ENCODE data around the gene LEFTY2. TPM values are rescaled to one million over a fixed set of nuclear protein-coding genes. Genes with fewer than 3 reads are reported as not detected.

The LEFTY2 gene
- total RNA-seq, 6 experiments from 2014 or later, result 0.31 TPM; not detected in 5

DNA sequence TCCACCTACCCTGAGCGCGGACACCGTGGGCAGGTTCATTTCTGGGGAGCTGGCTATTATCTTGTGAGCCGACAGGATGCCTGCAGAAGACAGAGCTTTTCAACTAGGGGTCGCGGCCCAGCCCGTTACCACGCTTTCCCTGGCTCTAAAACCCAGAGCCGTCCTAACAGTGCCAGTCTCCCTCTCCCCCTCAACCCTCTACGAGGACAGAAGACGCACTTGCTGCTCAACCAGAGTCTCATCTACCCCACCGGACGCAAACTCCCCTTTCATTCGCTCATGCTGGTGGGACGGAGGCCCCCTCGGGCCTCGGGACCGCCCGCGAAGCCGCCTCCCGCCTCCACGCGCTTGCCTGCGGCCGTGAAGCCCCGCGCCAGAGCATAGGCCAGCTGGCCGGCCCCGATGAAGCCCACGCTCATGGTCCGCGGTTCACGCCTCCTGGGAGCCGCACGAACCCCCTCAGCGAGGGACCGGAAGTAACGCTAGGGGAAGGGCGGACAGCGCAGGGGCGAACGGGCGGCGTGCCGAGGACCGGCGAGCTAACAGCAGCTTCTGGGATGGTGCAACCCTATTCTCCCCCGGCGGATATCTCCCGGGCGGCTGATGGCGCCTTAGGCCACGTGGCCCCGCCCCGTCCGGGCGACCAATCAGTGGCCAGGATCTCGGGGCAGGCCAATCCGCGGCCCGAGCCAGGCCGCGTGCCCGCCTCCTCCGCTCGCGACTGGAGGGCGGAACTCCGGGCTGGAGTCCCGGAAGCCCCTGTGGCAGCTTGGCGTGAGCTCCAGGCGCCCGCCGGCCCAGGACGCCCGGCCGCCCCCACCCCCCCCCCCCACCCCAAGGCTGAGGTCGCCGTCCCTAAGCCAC lies 17.1 kb downstream of the LEFTY2 start, which contains the start of gene PYCR2:
TSS of gene PYCR2 (minus strand) at position 559 of the 864 bp plus-strand sequence. CDS start at position 419, 140 bp downstream.
- DNase-seq (peak; percentile 96 to 97 (median 96)), ATAC-seq (peak; percentile 98 to 99 (median 98))
- intact Hi-C loops (cut with DNase I), result no loop called here
- Histone ChIP-seq H3K4me1 (peaks cover 0 to 12% (median 0%) of the 10 kb centered on the region in 4 donors), H3K36me3 (peaks cover 0 to 5% (median 0%) of the 10 kb centered on the region in 4 donors), H3K27ac (peak within 1 kb of the TSS; percentile 79 to 92 (median 83)), H3K27me3 (no peaks in the 10 kb centered on the region), H3K9me3 (no peaks in the 10 kb centered on the region), H3K4me3 (peak within 1 kb of the TSS; percentile 95 to 98 (median 95))
- 2% methylated on average over 11 of the region's 80 CpGs for WGBS (ENCODE audit: insufficient coverage, low coverage, low lambda C conversion rate, missing lambda C conversion rate)
- TF ChIP-seq, protein P1, sequence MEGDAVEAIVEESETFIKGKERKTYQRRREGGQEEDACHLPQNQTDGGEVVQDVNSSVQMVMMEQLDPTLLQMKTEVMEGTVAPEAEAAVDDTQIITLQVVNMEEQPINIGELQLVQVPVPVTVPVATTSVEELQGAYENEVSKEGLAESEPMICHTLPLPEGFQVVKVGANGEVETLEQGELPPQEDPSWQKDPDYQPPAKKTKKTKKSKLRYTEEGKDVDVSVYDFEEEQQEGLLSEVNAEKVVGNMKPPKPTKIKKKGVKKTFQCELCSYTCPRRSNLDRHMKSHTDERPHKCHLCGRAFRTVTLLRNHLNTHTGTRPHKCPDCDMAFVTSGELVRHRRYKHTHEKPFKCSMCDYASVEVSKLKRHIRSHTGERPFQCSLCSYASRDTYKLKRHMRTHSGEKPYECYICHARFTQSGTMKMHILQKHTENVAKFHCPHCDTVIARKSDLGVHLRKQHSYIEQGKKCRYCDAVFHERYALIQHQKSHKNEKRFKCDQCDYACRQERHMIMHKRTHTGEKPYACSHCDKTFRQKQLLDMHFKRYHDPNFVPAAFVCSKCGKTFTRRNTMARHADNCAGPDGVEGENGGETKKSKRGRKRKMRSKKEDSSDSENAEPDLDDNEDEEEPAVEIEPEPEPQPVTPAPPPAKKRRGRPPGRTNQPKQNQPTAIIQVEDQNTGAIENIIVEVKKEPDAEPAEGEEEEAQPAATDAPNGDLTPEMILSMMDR (IDR thresholded peaks at IDR 0.05), result no peak
- peak; percentile 89 for TF ChIP-seq POLR2A (IDR thresholded peaks at IDR 0.05)

DNA sequence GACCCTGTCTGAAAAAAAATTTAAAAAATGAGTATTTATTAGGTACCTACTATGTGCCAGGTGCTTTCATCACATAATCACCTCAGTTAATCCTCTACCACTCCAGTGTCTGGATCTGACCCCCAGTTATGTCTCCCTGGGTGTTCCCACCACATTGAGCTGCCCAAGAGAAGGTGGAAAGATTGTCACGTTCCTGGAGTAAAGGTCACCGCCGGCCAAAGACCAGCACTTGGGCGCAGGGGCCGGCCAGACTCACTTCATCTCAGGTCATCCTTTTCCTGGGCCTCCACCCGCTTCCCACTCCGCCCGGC lies 17.7 kb downstream of the LEFTY2 start:
- Histone ChIP-seq H3K27me3 (no peaks in the 10 kb centered on the region), H3K4me3 (peak overlapping the region; percentile 95 to 98 (median 95)), H3K36me3 (peaks cover 0 to 5% (median 0%) of the 10 kb centered on the region in 4 donors), H3K27ac (peak overlapping the region; percentile 79 to 92 (median 83)), H3K4me1 (peaks cover 0 to 12% (median 0%) of the 10 kb centered on the region in 4 donors), H3K9me3 (no peaks in the 10 kb centered on the region)
- peak; percentile 2 to 17 (median 16) for ATAC-seq
- 0% methylated on average over 8 of the region's 8 CpGs for WGBS (ENCODE audit: insufficient coverage, low coverage, low lambda C conversion rate, missing lambda C conversion rate)
- no peak for DNase-seq
- TF ChIP-seq, protein P1 (IDR thresholded peaks at IDR 0.05), result no peak
- no peak for TF ChIP-seq POLR2A (IDR thresholded peaks at IDR 0.05)
- intact Hi-C loops (cut with DNase I), result no loop called here

DNA sequence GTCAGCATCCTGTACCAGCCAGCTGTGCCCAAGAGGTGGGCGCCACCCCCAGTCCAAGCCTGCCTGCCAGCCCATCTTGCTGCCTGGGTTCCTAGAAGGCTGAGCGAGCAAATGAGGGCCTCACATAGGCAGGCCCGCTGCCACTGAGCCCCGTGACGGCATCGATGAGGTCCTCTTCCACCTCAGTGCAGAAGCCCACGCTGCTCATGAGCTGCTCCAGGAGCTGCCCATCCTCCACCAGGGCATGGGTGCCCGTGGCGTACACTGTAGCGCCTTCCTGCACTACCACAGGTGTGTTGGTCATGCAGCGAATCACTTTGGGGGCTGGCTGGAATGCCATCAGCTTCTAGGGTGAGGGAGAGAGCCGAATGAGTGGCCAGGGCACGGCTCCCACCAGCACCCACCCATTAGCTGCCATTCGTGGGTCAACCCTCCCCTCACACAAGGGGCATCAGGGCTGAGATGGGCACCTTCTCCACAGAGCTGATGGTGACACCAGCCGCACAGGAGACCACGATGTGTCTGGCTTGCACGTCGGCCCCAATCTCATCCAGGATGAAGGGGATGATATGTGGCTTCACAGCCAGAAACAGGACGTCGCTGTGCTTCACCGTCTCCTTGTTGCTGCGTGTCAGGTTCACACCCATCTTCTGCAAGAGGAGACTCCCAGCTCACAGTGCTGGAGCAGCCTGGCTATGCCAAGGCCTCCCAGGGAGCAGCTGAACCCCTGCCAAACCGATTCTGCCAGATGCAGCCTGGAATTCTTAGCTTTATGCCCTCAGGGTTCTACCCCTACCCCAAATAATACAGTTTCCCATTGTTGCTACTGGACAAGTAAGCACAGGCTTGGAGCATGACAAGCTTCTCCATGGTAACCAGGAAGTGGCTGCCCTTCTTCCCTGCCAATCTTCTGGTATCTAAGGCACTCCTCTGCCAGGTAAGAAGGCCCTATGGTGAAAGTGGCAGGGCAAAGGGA lies 19.0 kb downstream of the LEFTY2 start:
- no CpG with 5 or more reads among the region's 23 CpGs for whole genome bisulfite sequencing (ENCODE audit: insufficient coverage, low coverage, low lambda C conversion rate, missing lambda C conversion rate)
- ATAC-seq, result no peak

DNA sequence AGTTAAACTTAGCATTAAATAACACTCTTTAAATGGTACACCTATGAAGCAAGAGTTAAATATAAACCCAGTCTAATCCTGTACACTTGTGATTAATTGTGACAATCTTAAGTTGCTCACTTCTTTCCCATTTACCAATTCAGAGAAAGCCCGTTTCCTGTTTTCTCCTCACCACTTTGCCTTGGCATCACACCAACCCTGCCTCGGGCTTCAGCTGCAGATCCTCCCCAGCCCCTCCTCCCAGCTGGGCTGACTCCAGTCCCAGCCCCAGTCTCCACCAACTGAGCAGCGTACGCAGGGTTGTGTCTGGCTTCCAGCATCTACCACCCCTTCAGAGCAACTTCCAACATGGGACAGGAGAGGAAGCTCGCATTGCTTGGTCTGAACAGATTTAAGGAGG lies 21.1 kb downstream of the LEFTY2 start:
- Histone ChIP-seq H3K27ac (no peak overlapping the region), H3K9me3 (no peaks in the 10 kb centered on the region), H3K36me3 (peaks cover 0 to 5% (median 0%) of the 10 kb centered on the region in 4 donors), H3K27me3 (no peaks in the 10 kb centered on the region), H3K4me1 (peaks cover 0 to 12% (median 0%) of the 10 kb centered on the region in 4 donors), H3K4me3 (no peak overlapping the region)
- WGBS (ENCODE audit: insufficient coverage, low coverage, low lambda C conversion rate, missing lambda C conversion rate), result 34% methylated on average over 5 of the region's 5 CpGs
- intact Hi-C loops (cut with DNase I), result loop anchor here in 1 of 2 donors (10.0 kb wide), 1 partner anchor 55 kb away; no protein-coding TSS in a partner anchor
- TF ChIP-seq POLR2A (IDR thresholded peaks at IDR 0.05), result no peak
- TF ChIP-seq, protein P1 (IDR thresholded peaks at IDR 0.05), result no peak
- ATAC-seq (no peak), DNase-seq (peak in 1 of 3 donors; percentile 59)

More for the DNA sequence above, 19.0 kb downstream of the LEFTY2 start:
- no peak overlapping the region for H3K4me3 ChIP-seq
- no peak for DNase-seq
- intact Hi-C loops (cut with DNase I), result no loop called here
- H3K4me1 ChIP-seq, result peaks cover 0 to 12% (median 0%) of the 10 kb centered on the region in 4 donors
- H3K36me3 ChIP-seq, result peaks cover 0 to 5% (median 0%) of the 10 kb centered on the region in 4 donors
- no peaks in the 10 kb centered on the region for H3K27me3 ChIP-seq
- TF ChIP-seq, protein P1 (IDR thresholded peaks at IDR 0.05), result no peak
- no peak for TF ChIP-seq POLR2A (IDR thresholded peaks at IDR 0.05)
- no peaks in the 10 kb centered on the region for H3K9me3 ChIP-seq
- no peak overlapping the region for H3K27ac ChIP-seq
